C1 segment of cervical spinal cord (tissue), 14 donors: ENCODE results near the gene CARM1.
A peak's percentile ranks its signal among the peaks of the same experiment; 100 is the strongest.
"Not testable (repeated sequence)": the region's sequence is repeated elsewhere in the genome, so short reads cannot be mapped to it uniquely, and the experiment has no call there.

Experiments
- DNase-seq, 14 donors: peaks; one replicate each; lab custom pipeline; 2025; lab: John Stamatoyannopoulos, UW

Gene CARM1

DNA sequence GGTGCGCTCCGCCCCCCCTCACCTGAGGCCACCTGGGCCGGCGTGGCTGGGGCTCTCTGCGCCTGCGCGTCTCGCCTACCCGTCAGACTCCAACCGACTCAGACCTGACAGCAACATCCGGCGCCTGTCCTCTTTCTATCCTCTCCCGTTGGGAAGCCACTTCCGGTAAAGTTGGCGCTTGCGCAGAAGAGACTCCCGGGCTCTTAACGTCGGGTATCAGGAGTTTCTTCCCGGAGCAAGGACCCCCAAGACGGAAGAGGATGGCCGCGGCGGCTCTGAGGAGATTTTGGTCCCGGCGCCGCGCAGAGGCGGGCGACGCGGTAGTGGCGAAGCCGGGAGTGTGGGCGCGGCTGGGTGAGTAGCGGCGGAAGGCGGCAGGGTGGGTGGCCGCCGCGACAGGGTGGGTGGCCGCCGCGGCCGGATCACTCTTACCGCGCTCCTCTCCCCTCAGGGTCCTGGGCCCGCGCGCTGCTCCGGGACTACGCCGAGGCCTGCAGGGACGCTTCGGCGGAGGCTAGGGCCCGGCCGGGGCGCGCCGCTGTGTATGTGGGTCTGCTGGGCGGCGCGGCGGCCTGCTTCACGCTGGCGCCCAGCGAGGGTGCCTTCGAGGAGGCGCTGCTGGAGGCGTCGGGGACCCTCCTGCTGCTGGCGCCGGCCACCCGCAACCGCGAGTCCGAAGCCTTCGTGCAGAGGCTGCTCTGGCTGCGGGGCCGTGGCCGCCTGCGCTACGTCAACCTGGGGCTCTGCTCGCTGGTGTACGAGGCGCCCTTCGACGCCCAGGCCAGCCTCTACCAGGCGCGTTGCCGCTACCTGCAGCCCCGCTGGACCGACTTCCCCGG lies 57.4 kb downstream of the CARM1 start, which contains the start of the genes TIMM29 and YIPF2:
Gene TIMM29 (plus strand): TSS at position 249 of the 839 bp plus-strand sequence. CDS start 12 bp downstream, at position 261.
Gene YIPF2 (minus strand): TSS at position 77 of the 839 bp plus-strand sequence. CDS start 229 bp downstream, outside the sequence.
- DNase-seq, result peak; percentile 50 to 98 (median 94)

DNA sequence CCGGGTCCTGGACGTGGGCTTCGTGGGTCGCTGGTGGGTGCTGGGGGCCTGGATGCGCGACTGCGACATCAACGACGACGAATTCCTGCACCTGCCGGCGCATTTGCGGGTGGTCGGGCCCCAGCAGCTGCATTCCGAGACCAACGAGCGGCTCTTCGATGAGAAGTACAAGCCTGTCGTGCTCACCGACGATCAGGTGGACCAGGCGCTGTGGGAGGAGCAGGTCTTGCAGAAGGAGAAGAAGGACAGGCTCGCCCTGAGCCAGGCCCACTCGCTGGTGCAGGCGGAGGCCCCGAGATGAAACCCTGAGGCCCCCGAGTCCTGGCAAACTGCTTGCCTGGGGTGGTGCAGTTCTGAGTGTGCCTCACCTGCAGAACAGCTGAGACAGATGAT lies 58.0 kb downstream of the CARM1 start:
- DNase-seq, result no peak

DNA sequence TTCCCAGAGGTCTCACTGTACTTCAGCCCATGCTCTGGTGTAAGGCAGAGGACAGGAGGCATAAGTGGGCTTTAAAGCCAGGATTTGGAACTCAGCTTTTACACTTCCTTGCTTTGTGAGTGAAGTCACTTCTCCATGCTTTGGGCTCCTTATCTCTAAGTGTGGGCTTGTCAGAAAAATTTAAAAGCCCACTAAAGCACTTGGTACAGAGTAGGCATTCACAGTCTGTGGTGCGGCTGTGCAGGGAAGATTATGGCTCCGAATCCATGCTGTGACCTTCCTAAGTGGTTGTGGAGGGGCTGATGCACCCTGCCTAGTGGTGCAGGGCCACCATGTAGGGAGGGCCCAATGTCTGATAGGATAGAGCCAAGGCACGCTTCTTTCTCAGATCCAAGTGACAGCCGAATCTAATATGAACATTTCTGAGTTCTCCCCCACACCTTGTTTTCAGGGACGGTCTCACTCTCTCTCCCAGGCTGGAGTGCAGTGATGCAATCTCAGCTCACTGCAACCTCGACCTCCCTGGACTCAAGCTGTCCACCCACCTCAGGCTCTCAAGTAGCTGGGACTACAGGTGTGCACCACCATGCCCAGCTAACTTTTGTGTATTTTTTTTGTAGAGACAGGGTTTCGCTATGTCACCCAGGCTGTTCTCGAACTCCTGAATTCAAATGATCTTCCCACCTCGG lies 64.2 kb downstream of the CARM1 start:
- no peak for DNase-seq

DNA sequence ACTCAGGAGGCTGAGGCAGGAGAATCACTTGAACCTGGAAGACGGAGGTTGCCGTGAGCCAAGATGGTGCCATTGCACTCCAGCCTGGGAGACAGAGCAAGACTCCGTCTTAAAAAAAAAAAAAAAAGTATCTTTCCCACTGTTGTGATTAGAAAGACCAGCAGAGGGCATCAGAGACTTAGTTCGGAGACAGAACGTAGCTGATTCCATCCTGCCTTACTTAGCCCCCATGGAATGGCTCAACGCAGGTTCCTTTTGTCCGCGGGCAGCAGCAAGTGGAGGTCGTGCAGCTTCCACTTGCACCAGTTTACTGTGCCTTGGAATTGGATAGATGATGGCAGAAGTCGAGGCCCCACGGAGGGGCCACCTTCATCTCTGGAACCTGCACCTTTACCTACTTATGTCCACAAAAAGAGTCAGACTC lies 65.3 kb downstream of the CARM1 start:
- DNase-seq, result peak in 5 of 14 donors; percentile 1 to 75 (median 7)

DNA sequence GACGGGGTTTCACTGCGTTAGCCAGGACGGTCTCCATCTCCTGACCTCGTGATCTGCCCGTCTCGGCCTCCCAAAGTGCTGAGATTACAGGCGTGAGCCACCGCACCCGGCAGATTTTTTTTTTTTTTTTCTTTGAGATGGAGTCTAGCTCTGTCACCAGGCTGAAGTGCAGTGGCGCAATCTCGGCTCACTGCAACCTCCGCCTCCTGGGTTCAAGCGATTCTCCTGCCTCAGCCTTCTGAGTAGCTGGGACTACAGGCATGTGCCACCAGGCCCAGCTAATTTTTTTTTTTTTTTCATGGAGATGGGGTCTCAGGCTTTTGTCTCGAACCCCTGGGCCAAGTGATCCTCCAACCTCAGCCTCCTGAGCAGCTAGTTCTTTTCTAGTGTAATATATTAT lies 70.3 kb downstream of the CARM1 start:
- not testable (repeated sequence) for DNase-seq

DNA sequence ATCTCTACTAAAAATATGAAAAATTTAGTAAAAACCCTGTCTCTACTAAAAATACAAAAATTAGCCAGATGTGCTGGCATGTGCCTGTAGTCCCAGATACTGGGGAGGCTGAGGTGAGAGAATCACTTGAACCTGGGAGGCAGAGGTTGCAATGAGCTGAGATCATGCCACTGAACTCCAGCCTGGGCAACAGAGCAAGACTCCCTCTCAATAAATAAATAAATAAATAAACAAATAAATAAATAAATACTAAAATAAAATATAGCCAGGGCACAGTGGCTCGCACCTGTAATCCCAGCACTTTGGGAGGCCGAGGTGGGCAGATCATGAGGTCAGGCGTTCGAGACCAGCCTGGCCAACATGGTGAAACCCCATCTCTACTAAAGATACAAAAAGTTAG lies 72.1 kb downstream of the CARM1 start:
- DNase-seq, result not testable (repeated sequence)

DNA sequence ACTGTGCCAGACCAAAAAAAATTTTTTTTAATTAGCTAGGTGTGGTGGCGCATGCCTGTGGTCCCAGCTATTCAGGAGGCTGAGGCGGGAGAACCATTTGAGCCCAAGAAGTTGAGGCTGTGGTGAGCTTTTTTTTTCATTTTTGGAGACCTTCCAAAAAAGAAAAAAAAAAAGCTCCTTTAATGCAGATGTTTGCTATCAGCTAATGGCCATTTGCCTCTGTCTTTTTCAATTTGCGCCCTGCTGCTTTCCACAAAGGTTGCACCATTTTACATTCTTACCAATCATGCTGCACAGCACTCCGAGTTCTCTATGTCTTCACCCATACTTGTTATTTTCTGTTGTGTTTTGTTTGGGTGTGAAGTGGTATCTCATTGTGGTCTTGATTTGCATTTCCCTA lies 73.9 kb downstream of the CARM1 start:
- DNase-seq, result no peak

DNA sequence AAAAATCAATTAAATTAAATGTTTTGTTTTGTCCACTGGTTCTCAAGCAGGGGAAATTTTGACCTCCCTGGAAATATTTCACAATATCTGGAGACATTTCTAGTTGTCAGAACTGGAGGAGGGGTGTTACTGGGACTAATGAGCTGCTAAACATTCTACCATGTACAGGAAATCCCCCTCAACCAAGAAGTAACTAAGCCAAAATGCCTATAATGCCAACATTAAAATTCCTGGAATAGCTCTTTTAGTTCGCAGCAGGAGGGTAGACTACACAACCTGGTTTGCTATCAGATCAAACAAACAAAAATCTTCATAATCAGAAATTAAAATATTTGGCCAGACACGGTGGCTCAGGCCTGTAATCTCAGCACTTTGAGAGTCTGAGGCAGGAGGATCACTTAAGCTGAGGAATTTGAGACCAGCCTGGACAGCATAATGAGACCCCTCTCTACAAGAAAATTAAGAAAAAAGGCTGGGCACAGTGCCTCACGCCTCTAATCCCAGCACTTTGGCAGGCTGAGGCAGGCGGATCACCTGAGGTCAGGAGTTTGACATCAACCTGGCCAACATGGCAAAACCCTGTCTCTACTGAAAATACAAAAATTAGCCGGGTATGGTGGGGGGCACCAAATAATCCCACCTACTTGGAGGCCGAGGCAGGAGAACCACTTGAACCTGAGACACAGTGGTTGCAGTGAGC lies 75.8 kb downstream of the CARM1 start:
- peak in 1 of 14 donors; percentile 71 for DNase-seq

DNA sequence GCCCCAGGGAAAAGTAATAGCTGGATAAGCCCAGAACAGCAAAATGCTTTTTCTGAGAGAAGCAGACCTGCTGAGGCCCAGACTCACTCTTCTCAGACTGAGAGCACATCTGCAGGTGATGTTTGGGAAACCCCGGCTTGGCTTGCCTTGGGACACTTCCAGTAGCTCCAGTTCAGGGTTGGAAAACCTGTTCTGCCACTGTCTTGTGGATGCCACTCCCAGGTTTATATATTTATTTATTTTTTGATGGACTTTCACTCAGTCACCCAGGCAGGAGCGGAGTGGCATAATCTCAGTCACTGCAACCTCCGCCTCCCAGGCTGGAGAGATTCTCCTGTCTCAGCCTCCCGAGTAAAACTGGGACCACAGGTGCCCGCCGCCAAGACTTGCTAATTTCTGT lies 81.5 kb downstream of the CARM1 start:
- no peak for DNase-seq

DNA sequence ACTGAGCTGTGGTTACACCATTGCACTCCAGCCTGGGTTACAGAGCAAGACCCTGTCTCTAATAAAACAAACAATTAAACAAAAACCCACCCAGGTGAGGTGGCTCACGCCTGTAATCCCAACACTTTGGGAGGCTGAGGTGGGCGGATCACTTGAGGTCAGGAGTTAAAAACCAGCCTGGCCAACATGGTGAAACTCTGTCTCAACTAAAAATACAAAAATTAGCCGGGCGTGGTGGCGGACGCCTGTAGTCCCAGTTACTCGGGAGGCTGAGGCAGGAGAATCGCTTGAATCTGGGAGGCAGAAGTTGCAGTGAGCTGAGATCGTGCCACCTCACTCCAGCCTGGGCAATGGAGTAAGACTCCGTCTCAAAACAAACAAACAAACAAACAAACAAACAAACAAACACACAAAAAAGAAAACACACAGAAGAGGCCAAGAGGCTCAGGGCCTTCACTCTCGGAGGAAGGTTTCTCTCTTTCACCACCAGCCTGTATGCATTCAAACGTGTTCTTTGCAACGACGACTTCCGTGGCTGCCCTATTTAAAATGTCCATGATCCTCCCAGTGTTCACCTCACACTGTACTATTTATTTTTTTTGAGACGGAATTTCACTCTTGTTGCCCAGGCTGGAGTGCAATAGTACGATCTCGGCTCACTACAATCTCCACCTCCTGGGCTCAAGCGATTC lies 88.1 kb downstream of the CARM1 start:
- not testable (repeated sequence) for DNase-seq

DNA sequence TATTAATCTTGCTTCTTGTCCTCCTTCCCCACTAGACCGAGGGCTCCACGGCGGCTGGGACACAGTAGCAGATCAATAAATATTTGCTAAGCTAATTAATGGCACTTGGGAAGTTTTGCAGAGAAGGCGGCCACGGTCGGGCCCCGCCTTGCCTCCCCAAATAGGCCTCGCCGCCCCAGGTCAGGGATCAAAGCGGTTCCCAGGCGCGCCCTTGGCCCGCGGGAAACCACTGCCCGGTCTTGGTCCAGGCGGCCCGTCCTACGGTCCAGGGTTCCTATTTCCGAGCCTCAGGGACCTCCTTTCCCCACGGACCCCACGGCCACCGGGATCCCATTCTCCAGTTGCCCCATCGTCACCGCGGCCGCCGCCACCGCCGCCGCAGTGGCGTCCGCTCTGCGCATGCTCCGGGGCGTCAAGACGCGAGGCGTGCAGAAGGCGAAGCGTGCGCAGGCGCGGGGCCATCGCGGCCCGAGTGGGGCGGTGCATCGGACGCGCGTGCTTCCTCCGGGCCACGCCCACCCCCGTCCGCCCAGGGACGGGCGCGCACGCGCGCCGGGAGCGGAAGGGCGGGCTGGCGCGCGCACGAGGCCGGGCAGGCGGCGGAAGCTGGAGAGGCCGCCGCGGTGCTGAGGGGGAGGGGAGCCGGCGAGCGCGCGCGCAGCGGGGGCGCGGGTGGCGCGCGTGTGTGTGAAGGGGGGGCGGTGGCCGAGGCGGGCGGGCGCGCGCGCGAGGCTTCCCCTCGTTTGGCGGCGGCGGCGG lies 89.1 kb downstream of the CARM1 start, which contains the start of gene SMARCA4:
Gene SMARCA4 (plus strand): TSS at position 717 of the 759 bp plus-strand sequence. CDS start 23,122 bp downstream, outside the sequence.
- peak; percentile 46 to 98 (median 90) for DNase-seq

DNA sequence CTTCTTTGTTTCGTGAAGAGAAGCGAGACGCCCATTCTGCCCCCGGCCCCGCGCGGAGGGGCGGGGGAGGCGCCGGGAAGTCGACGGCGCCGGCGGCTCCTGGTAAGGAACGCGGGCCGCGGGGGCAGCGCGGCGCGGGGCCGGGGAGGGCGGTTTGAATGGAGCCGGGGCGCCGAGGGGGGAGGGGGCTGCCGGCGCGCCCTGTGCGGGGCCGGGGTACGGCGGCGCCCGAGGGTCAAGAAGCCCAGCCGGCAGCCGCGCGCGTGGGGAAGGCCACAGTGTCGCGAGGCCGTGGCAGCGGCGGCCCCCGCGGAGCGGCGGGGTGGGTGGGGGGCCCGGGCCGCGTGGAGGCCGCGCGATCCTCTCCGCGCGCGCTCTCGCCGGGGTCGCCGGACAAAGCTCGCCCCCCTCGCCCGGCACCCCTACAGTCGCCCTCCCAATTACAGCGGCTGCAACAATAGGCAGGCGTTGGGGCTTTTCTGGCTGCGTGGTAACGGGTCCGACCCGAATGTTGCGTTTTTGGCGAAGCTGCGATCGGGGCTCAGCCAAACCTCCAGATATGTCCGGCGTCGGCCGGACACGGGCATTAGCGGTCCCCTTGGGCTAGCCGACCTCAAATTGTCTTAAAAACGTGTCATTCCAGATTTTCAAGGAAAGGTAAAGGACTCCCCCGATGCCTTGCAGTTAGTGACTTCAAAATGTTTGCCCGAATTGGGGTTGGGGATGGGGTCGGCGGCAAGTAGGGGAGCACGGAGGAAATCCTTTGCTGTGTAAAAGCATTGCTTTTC lies 89.9 kb downstream of the CARM1 start:
- DNase-seq, result peak in 10 of 14 donors; percentile 19 to 88 (median 68)

DNA sequence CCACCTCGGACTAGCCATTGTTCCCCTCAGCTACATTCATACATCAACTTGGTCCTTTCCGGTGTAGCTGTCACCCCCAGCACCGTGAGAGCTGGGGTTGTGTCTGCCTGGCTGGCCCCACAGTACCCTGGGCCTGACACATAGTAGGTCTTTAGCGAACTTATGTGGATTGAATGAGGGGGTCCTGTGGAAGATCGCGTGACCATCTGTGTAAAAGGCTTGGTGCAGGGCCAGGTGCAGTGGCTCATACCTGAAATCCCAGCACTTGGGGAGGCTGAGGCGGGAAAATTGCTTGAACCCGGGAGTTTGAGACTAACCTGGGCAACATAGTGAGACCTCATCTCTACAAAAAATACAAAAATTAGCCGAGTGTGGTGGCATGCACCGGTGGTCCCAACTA lies 91.5 kb downstream of the CARM1 start:
- peak in 1 of 14 donors; percentile 3 for DNase-seq

DNA sequence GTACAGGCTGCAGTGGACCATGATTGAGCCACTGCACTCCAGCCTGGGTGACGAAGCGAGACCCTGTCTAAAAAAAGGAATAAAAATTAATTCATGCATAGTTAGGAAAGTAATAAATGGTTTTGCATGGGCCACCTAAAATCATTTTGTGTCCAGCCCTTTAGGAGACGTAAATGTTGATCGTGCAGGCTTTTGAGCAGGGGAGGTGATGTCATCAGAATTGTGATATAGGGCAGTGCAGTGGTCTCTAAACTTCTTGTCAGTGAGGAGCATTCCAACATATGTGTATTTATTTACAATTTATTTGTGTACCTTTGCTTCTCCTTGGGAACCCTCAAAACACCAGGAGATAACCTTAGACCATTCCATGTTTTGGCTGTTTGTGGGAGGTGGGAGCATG lies 92.5 kb downstream of the CARM1 start:
- no peak for DNase-seq

DNA sequence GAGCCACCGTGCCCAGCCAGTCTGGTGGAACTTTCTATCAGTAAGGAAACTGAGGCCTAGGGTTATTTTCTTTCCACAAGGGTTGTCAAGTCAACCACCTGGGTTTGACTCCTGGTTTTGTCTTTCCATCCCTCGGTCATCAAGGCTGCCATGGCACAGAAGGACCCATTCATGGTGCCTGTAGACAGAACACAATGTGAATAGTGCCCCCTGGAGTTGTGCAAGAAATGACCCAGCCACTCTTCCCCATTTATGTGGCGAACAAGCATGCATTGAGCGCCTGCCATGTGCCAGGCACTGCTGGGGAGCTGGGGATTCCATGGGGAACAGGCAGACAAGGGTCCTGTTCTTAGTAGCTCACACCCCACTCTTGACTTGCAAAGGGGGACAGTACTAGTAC lies 93.5 kb downstream of the CARM1 start:
- DNase-seq, result no peak

DNA sequence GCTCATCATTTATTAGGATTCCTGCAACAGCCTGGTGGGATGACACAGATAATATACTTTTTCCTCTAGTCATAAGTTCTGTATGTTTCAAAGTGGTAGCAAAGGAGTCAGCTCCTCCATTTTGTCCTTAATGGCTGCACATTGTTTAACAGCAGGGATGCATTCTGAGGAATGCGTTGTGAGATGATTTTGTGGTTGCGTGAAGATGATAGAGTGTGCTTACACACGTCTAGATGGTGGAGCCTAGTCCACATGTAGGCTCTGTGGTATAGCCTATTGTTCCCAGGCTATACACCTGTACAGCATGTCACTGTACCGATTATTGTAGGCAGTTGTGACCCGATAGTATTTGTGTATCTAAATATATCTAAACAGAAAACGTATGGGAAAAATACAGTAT lies 94.0 kb downstream of the CARM1 start:
- no peak for DNase-seq

DNA sequence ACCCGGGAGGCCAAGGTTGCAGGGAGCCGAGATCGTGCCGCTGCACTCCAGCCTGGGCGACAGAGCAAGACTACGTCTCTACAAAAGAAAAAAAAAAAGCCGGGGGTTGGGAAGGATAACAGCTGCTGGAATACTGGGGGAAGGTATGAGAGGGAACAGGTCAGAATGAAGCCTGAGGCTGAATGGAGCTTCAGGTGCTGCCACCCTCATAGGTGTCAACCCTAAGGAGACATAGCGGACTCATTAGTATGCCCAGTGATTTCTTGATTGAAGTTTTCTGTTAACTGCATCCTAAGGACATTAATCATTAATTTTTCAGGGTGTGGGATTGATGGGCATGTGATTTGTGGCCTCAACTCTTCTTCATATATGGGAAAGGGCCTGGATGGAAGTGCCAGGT lies 95.5 kb downstream of the CARM1 start:
- no peak for DNase-seq

DNA sequence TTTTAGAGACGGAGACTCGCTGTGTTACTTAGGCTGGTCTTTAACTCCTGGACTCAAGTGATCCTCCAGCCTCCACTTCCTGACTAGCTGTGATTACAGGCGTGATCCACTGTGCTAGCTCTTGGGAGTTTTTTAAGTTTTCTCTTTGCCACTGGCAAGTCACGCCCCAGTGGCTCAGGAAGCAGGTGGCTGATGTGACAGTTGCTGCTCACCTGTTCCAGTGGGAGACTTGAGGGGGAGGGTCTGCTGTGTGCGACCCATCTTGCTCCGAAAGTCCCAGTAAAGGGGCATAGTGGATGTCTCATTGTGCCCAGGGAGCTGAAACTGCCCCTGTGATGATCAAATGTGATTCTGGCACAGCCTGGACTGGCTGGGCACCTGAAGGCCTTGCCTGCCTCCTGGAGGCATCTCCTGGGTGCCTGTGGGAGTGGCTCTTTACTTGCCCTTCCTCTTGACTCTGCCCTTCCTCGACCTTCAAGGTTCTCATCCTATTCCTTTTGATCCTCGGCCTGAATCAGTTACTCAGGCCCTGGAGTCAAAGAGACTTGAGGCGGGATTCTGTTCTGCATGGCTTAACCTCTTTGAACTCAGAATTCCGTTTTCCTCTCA lies 97.3 kb downstream of the CARM1 start:
- DNase-seq, result no peak

DNA sequence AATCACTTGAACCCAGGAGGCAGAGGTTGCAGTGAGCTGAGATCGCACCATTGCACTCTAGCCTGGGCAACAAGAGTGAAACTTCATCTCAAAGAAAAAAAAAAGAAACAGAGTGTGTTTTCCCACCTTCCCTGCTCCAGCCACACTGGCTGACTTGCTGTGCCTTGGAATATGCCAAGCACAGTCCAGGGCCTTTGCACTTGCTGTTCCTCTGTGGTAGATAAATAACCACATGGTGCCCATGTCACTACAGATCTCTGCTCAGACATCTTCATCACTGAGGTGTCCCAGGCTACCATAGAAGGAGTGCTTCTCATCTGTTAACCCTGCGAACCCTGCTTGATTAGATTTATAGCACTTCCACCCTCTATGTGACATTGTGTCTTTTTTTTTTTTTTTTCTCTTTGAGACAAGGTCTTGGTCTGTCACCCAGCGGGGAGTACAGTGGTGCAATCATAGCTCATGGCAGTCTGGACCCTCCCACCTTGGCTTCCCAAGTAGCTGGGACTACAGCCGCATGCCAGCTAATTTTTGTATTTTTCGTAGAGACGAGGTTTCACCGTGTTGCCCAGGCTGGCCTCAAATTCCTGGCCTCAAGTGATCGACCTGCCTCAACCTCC lies 99.9 kb downstream of the CARM1 start:
- DNase-seq, result no peak
